ENCODE measurements around the gene RABL3. TPM values are rescaled to one million over a fixed set of nuclear protein-coding genes. Genes with fewer than 3 reads are reported as not detected.

Gene RABL3
- polyA plus RNA-seq, 1 experiment: 2.6 TPM

GRCh38 chr3:120778776-120779175, 36.5 kb upstream of the RABL3 start:
- DNase-seq (ENCODE audit: low read depth): no peak
- POLR2A ChIA-PET: no interaction called here
- peaks cover 4% of the 10 kb centered on the region for H3K36me3 ChIP-seq (ENCODE audit: control insufficient read depth, insufficient read depth, low read length)
- H3K27me3 ChIP-seq (ENCODE audit: control insufficient read depth, insufficient read depth, low read length): no peaks in the 10 kb centered on the region
- H3K4me3 ChIP-seq (ENCODE audit: low read depth, low read length): no peak overlapping the region
- CTCF ChIA-PET: interaction anchor here (0.6 to 3.3 kb wide), 2 partner anchors 16 to 209 kb away, joined by 3 to 15 read pairs; no protein-coding TSS in a partner anchor
- TF ChIP-seq CTCF (IDR thresholded peaks at IDR 0.05; ENCODE audit: insufficient read depth, low read depth, low read length): no peak

GRCh38 chr3:120775411-120775810, 33.1 kb upstream of the RABL3 start:
- no peaks in the 10 kb centered on the region for H3K27me3 ChIP-seq (ENCODE audit: control insufficient read depth, insufficient read depth, low read length)
- ChIA-PET CTCF (interaction anchor here (0.6 to 1.8 kb wide), 4 partner anchors 14 to 214 kb away, joined by 3 to 6 read pairs (median 3); no protein-coding TSS in a partner anchor), POLR2A (no interaction called here)
- H3K36me3 ChIP-seq (ENCODE audit: control insufficient read depth, insufficient read depth, low read length): no peaks in the 10 kb centered on the region; the same call in none of the 2 replicates
- H3K4me3 ChIP-seq (ENCODE audit: low read depth, low read length): no peak overlapping the region
- DNase-seq (ENCODE audit: low read depth): no peak
- no peak for TF ChIP-seq CTCF (IDR thresholded peaks at IDR 0.05; ENCODE audit: insufficient read depth, low read depth, low read length)

- H3K27me3 ChIP-seq (ENCODE audit: control insufficient read depth, insufficient read depth, low read length): no peaks in the 10 kb centered on the region
- ChIA-PET POLR2A (interaction anchor here (0.6 kb wide), 1 partner anchor 185 kb away, joined by 11 read pairs; no protein-coding TSS in a partner anchor), CTCF (no interaction called here)
- no peak for DNase-seq (ENCODE audit: low read depth)
- H3K4me3 ChIP-seq (ENCODE audit: low read depth, low read length): no peak overlapping the region
- no peaks in the 10 kb centered on the region; the same call in none of the 2 replicates for H3K36me3 ChIP-seq (ENCODE audit: control insufficient read depth, insufficient read depth, low read length)
- TF ChIP-seq CTCF (IDR thresholded peaks at IDR 0.05; ENCODE audit: insufficient read depth, low read depth, low read length): no peak
Measured at GRCh38 chr3:120773932-120774331, 31.6 kb upstream of the RABL3 start.

GRCh38 chr3:120772081-120772480, 29.8 kb upstream of the RABL3 start:
- CTCF ChIA-PET: interaction anchor here (1.3 to 2.4 kb wide), 3 partner anchors 9 to 31 kb away, joined by 4 to 7 read pairs (median 4); no protein-coding TSS in a partner anchor
- POLR2A ChIA-PET: no interaction called here
- DNase-seq (ENCODE audit: low read depth): no peak
- Histone ChIP-seq H3K27me3 (ENCODE audit: control insufficient read depth, insufficient read depth, low read length) (no peaks in the 10 kb centered on the region), H3K36me3 (ENCODE audit: control insufficient read depth, insufficient read depth, low read length) (no peaks in the 10 kb centered on the region; the same call in none of the 2 replicates), H3K4me3 (ENCODE audit: low read depth, low read length) (no peak overlapping the region)
- TF ChIP-seq CTCF (IDR thresholded peaks at IDR 0.05; ENCODE audit: insufficient read depth, low read depth, low read length): no peak

GRCh38 chr3:120770891-120771290, 28.6 kb upstream of the RABL3 start:
- no peak for TF ChIP-seq CTCF (IDR thresholded peaks at IDR 0.05; ENCODE audit: insufficient read depth, low read depth, low read length)
- Histone ChIP-seq H3K36me3 (ENCODE audit: control insufficient read depth, insufficient read depth, low read length) (no peaks in the 10 kb centered on the region; the same call in 1 of the 2 replicates), H3K27me3 (ENCODE audit: control insufficient read depth, insufficient read depth, low read length) (no peaks in the 10 kb centered on the region), H3K4me3 (ENCODE audit: low read depth, low read length) (no peak overlapping the region)
- POLR2A ChIA-PET: no interaction called here
- CTCF ChIA-PET: interaction anchor here (0.7 to 2.4 kb wide), 2 partner anchors 24 to 794 kb away, joined by 3 to 7 read pairs; no protein-coding TSS in a partner anchor
- DNase-seq (ENCODE audit: low read depth): no peak

Data from BJ (cell line).